Measurements from ENCODE around the gene PRR22.
A peak's percentile ranks its signal among the peaks of the same experiment; 100 is the strongest.

The PRR22 gene

GRCh38 chr19:5784581-5785147, at the start of gene PRR22:
TSS of gene PRR22 (minus strand) at chr19:5784746. CDS start at chr19:5784660, 86 bp downstream.
- DNase-seq, result no peak

- DNase-seq, result no peak
Observed at GRCh38 chr19:5832527-5833216, 48.1 kb upstream of the PRR22 start.

- no peak for DNase-seq
Observed at GRCh38 chr19:5832061-5832460, 47.5 kb upstream of the PRR22 start.

GRCh38 chr19:5831159-5831558, 46.6 kb upstream of the PRR22 start:
- DNase-seq, result no peak

GRCh38 chr19:5829567-5830310, 45.2 kb upstream of the PRR22 start:
- DNase-seq, result no peak

GRCh38 chr19:5828661-5829566, 44.4 kb upstream of the PRR22 start:
- DNase-seq, result peak; percentile 8 to 13

GRCh38 chr19:5827891-5828660, 43.5 kb upstream of the PRR22 start:
- peak; percentile 77 to 87 for DNase-seq

GRCh38 chr19:5827342-5827890, 42.9 kb upstream of the PRR22 start:
- no peak for DNase-seq

- DNase-seq, result peak in 1 of 2 experiments; percentile 11
Observed at GRCh38 chr19:5826531-5827341, 42.2 kb upstream of the PRR22 start.

- no peak for DNase-seq
Observed at GRCh38 chr19:5825178-5825577, 40.6 kb upstream of the PRR22 start.

- DNase-seq, result no peak
Observed at GRCh38 chr19:5824751-5825150, 40.2 kb upstream of the PRR22 start.

- no peak for DNase-seq
Observed at GRCh38 chr19:5823579-5824281, 39.2 kb upstream of the PRR22 start.

GRCh38 chr19:5822181-5822844, 37.8 kb upstream of the PRR22 start:
- no peak for DNase-seq

- DNase-seq, result no peak
Observed at GRCh38 chr19:5821521-5822180, 37.1 kb upstream of the PRR22 start.

GRCh38 chr19:5820785-5821184, 36.2 kb upstream of the PRR22 start:
- no peak for DNase-seq

- no peak for DNase-seq
Observed at GRCh38 chr19:5818594-5818993, 34.0 kb upstream of the PRR22 start.

- DNase-seq, result no peak
Observed at GRCh38 chr19:5817218-5817617, 32.7 kb upstream of the PRR22 start.

GRCh38 chr19:5814852-5815246, 30.3 kb upstream of the PRR22 start:
- DNase-seq, result no peak
